ENCODE results near the gene ALG11.
"Not testable (repeated sequence)": the region's sequence is repeated elsewhere in the genome, so short reads cannot be mapped to it uniquely, and the experiment has no call there.

Gene ALG11

DNA sequence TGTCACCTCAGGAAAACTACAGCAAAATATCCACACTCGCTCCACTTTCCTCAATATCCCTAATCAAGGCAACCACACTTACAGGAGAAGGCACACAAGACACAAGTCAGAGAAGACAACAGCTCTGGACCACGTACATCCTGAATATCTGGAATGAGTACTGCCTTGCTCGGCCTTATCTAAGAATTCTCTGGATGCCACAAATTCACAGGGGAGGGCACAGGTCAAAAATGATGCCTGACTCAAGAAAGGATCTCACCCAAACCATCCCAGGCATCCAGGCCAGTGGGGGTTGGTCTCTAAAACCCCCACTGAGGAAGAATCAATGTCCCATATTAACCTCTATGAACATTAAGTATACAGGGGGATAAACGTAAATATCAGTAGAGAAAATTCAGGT is 30.8 kb upstream of the ALG11 start:
- H3K36me3 Mint-ChIP-seq (ENCODE audit: low read depth): peaks cover 4% of the 10 kb centered on the region
- H3K9me3 Mint-ChIP-seq: peaks cover 25% of the 10 kb centered on the region
- H3K4me3 Mint-ChIP-seq: peak overlapping the region in 1 of 3 experiments; percentile 9
- TF ChIP-seq, protein P1, sequence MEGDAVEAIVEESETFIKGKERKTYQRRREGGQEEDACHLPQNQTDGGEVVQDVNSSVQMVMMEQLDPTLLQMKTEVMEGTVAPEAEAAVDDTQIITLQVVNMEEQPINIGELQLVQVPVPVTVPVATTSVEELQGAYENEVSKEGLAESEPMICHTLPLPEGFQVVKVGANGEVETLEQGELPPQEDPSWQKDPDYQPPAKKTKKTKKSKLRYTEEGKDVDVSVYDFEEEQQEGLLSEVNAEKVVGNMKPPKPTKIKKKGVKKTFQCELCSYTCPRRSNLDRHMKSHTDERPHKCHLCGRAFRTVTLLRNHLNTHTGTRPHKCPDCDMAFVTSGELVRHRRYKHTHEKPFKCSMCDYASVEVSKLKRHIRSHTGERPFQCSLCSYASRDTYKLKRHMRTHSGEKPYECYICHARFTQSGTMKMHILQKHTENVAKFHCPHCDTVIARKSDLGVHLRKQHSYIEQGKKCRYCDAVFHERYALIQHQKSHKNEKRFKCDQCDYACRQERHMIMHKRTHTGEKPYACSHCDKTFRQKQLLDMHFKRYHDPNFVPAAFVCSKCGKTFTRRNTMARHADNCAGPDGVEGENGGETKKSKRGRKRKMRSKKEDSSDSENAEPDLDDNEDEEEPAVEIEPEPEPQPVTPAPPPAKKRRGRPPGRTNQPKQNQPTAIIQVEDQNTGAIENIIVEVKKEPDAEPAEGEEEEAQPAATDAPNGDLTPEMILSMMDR (IDR thresholded peaks at IDR 0.05; ENCODE audit: unreplicated experiment in 3 of 3): no peak
- H3K27me3 Mint-ChIP-seq (ENCODE audit: low read depth): no peaks in the 10 kb centered on the region
- no peak overlapping the region for H3K27ac Mint-ChIP-seq
- no peaks in the 10 kb centered on the region for H3K4me1 Mint-ChIP-seq

DNA sequence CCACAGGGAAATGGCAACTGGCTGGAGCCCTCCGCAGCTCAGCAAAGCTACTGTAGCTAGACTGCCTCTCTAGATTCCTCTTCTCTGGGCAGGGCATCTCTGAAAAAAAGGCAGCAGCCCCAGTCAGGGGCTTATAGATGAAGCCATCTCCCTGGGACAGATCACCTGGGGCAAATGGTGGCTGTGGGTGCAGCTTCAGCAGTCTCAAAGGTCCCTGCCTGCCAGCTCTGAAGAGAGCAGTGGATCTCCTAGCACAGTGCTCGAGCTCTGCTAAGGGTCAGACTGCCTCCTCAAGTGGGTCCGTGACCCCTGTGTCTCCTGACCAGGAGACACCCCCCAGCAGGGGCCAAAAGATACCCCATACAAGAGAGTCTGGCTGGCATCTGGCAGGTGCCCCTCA is 28.9 kb upstream of the ALG11 start:
- H3K27ac Mint-ChIP-seq; H3K4me1 Mint-ChIP-seq; H3K36me3 Mint-ChIP-seq (ENCODE audit: low read depth); H3K27me3 Mint-ChIP-seq (ENCODE audit: low read depth); H3K4me3 Mint-ChIP-seq: not testable (repeated sequence)
- peaks cover 40% of the 10 kb centered on the region for H3K9me3 Mint-ChIP-seq

- not testable (repeated sequence) for H3K36me3 Mint-ChIP-seq (ENCODE audit: low read depth); H3K27ac Mint-ChIP-seq; H3K4me1 Mint-ChIP-seq; H3K4me3 Mint-ChIP-seq; H3K27me3 Mint-ChIP-seq (ENCODE audit: low read depth)
- peaks cover 41% of the 10 kb centered on the region for H3K9me3 Mint-ChIP-seq
These were observed 27.3 kb upstream of the ALG11 start for GRCh38 chr13:51984904-51985303.

GRCh38 chr13:51988988-51989618 is 23.1 kb upstream of the ALG11 start:
- Mint-ChIP-seq H3K4me1 (no peaks in the 10 kb centered on the region), H3K36me3 (ENCODE audit: low read depth) (peaks cover 4% of the 10 kb centered on the region), H3K4me3 (no peak overlapping the region)

GRCh38 chr13:51993713-51994112 is 18.5 kb upstream of the ALG11 start:
- Mint-ChIP-seq H3K27me3 (ENCODE audit: low read depth) (peaks cover 21% of the 10 kb centered on the region), H3K36me3 (ENCODE audit: low read depth) (no peaks in the 10 kb centered on the region), H3K9me3 (no peaks in the 10 kb centered on the region), H3K4me1 (peaks cover 27% of the 10 kb centered on the region), H3K27ac (no peak overlapping the region), H3K4me3 (no peak overlapping the region)
- TF ChIP-seq, protein P1 (IDR thresholded peaks at IDR 0.05; ENCODE audit: unreplicated experiment in 3 of 3): no peak

More at GRCh38 chr13:51988988-51989618, 23.1 kb upstream of the ALG11 start:
- Mint-ChIP-seq H3K27me3 (ENCODE audit: low read depth) (peaks cover 10% of the 10 kb centered on the region), H3K27ac (no peak overlapping the region), H3K9me3 (peaks cover 35% of the 10 kb centered on the region)
- TF ChIP-seq, protein P1 (IDR thresholded peaks at IDR 0.05; ENCODE audit: unreplicated experiment in 3 of 3): no peak

DNA sequence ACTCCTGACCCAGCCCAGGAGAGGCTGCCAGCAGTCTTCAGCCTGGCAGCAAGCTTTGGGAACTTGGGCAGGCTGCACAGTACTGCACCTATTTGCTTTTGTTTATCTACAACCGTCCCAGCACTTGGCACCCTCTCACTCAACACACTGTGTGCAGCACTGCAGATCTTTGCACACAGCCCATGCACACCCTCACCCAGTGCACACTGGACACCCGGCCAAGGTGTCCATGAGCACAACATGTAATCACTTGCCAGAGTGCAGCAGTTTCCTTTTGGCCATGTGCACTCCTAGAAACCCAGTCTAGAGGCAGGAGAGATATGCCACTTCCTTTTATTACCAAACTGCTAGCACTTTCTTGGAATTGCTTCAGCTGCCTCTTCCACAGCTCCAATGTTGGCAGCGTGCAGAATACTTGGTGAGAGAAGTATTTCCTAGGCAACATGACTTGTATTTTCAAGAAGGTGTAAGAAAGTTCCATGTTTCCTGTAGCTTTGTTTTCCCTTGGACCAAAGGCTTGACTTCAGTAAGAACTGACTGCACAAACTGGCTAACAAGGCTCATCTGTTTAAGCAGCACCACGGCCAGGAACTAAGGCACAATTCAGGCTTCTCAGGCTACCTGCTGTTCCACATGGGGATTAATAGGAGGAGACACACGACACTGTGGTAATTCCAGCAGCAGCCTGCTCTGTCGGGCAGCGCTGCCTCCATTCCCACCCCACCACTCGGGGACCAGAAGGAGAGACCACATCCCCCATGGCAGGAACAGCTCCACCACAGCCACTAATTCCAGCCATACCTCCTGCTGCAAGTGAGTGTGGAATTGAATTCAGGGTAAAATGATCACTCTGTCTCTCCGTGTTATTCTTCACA is 16.3 kb upstream of the ALG11 start:
- Mint-ChIP-seq H3K9me3 (no peaks in the 10 kb centered on the region), H3K4me1 (peaks cover 43% of the 10 kb centered on the region), H3K27ac (peak overlapping the region in 1 of 3 experiments; percentile 28), H3K27me3 (ENCODE audit: low read depth) (peaks cover 26% of the 10 kb centered on the region), H3K36me3 (ENCODE audit: low read depth) (no peaks in the 10 kb centered on the region), H3K4me3 (no peak overlapping the region)
- TF ChIP-seq, protein P1 (IDR thresholded peaks at IDR 0.05; ENCODE audit: unreplicated experiment in 3 of 3): no peak

Measured in nephron (organoid).